DMS79 treated with DMSO at 0.1 percent for 48 hours (cell line): Measurements from ENCODE around the gene PIP5K1C.

Source experiments
- DNase-seq: peaks from one replicate; lab custom pipeline; 2025; lab: John Stamatoyannopoulos, UW

Gene PIP5K1C, protein sequence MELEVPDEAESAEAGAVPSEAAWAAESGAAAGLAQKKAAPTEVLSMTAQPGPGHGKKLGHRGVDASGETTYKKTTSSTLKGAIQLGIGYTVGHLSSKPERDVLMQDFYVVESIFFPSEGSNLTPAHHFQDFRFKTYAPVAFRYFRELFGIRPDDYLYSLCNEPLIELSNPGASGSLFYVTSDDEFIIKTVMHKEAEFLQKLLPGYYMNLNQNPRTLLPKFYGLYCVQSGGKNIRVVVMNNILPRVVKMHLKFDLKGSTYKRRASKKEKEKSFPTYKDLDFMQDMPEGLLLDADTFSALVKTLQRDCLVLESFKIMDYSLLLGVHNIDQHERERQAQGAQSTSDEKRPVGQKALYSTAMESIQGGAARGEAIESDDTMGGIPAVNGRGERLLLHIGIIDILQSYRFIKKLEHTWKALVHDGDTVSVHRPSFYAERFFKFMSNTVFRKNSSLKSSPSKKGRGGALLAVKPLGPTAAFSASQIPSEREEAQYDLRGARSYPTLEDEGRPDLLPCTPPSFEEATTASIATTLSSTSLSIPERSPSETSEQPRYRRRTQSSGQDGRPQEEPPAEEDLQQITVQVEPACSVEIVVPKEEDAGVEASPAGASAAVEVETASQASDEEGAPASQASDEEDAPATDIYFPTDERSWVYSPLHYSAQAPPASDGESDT

DNA sequence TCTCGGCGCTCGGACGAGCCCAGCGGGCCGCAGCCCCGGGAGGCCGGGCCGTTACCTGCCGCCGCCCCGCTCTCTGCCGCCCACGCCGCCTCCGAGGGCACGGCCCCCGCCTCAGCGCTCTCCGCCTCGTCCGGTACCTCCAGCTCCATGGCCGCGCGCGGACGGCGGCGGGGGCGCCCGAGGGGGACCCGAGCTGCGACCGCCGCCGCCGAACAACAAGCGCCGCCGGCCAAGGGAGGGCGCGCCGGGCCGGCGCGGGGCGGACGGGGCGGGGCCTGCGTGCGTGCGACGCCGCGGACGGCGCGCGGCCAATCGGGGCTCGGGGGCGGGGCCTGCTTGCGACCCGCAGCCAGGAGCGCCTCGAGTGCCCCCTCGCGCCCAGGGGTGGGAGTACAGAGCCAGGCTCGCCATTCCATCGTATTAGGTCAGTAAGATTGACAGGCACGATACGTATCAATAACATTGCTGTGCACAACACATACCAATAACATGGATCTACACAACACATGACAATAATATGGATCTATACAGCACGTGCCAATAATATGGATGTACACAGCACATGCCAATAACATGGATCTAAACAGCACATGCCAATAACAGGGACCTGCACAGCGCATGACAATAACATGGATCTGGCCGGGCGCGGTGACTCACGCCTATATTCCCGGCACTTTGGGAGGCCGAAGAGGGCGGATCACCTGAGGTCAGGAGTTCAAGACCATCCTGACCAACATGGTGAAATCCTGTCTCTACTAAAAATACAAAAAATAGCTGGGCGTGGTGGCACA is at the start of gene PIP5K1C:
Gene PIP5K1C, minus strand, starts transcription at position 227 of the 791 bp plus-strand sequence. Its CDS starts 78 bp downstream, at position 149.
- peak; percentile 59 for DNase-seq

DNA sequence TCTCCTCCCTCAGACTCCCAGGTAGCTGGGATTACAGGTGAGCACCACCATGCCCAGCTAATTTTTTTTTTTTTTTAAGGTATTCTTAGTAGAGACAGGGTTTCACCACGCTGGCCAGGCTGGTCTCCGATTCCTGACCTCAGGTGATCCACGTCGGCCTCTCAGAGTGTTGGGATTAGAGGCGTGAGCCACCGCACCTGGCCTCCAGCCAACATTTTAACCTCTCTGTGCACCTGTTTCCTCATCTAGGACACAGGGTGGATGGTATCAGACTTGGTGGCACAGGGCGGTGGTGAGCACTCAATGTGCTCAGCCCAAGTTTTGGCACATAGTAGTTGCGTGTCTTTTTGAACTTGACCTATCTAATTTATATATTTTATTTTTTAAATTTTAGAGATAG is 48.7 kb upstream of the PIP5K1C start:
- no peak for DNase-seq

DNA sequence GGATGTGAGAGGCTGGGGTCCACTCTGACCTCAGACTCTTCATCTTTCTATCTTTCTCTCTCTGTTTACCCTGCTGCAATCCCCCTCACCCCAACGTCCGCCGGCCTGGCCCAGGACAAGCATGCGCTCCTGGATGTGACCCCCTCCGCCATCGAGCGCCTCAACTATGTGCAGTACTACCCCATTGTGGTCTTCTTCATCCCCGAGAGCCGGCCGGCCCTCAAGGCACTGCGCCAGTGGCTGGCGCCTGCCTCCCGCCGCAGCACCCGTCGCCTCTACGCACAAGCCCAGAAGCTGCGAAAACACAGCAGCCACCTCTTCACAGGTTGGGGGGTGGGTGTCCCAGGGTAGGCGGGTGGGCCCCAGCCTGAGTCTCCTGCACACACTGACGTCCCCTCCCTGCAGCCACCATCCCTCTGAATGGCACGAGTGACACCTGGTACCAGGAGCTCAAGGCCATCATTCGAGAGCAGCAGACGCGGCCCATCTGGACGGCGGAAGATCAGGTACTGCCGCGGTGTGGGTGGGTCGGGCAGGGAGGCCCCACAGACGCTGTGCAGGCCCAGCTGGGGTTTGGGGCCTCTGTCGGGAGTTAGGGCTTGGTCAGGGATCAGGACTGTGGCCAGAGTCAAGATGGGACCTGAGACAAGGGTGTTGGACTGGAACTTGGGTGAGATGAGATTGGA is 46.2 kb upstream of the PIP5K1C start:
- no peak for DNase-seq

DNA sequence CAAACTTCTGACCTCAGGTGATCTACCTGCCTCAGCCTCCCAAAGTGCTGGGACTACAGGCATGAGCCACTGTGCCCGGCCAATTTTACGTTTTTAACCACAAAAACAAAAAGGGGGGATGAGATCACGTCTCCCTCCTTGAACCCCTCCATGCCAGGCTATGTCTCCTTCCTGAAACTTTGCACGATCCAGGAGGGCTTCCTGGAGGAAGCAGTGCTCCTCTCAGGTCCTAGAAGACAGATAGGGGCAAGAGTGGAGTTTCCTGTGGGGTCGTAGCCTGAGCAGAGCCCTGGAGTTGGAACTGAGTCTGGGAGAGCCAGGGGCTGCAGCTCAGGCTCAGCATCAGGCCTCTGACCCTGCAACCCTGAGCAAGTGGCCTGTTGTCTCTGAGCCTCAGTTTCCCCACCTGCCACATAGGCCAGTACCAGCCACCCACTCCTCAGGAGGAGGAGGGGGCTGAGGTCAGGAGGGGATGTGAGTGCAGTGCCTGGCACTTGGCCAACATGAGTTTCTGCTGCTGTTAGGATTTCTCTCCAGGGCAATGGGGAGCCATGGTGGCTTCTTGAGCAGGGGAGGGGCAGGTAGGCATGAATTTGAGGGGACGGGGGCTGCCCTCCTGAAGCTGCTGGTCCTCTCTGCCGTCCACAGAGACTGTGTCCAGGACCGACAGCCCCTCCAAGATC is 45.2 kb upstream of the PIP5K1C start:
- no peak for DNase-seq

DNA sequence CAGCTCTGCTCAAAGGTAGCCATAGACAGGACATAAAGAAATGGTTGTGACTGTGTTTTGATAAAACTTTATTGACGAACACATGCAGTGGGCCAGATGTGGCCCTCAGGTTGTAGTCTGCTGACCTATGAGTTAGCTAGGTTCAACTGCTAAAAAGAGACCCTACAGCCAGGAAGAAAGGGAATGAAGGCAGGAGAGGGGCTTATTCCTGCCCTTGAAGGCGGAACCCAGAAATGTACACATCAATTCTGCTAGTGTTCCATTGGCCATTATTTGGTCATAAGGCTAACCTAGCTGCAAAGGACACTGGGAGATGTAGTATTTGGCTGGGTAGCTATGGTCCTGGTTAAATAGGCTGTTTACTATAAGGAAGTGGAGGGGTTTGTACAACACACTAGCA is 43.2 kb upstream of the PIP5K1C start:
- DNase-seq = no peak

DNA sequence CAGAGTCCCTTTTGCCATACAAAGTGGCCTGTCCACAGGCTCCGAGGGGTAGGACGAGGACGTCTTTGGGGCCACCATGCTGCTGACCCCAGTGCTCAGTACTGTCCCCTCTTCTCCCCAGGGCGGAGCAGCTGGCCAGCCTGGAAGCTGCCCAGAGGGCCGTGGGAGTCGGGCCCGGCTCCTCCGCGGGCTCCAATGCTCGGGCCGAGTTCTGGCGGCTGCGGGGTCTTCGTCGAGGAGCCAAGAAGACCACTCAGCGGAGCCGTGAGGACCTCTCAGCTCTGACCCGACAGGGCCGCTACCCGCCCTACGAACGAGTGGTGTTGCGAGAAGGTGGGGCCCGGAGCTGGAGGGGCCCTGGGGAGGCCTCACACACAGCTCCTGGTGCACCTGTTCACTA is 40.2 kb upstream of the PIP5K1C start:
- no peak for DNase-seq

DNA sequence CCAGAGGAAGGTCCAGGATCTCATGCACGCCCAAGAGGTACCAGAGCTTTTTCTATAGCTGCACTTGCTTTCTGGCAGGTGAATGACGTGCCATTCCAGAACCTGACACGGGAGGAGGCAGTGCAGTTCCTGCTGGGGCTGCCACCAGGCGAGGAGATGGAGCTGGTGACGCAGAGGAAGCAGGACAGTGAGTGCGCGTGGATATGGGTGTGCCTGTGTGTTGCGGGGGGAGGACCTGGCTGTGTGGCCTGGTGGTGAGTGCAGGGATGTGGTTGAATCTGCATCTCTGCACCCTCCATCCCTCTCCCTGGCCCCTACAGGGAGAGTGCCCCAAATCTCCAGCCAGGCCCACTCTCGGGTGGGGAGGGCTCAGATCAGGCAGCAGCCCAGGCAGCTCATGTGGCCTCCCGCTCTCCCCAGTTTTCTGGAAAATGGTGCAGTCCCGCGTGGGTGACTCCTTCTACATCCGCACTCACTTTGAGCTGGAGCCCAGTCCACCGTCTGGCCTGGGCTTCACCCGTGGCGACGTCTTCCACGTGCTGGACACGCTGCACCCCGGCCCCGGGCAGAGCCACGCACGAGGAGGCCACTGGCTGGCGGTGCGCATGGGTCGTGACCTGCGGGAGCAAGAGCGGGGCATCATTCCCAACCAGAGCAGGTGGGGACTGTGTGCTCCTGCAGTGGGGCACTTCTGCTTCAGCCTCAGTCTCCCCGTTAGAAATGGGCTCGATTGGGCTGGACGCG is 38.4 kb upstream of the PIP5K1C start:
- no peak for DNase-seq

DNA sequence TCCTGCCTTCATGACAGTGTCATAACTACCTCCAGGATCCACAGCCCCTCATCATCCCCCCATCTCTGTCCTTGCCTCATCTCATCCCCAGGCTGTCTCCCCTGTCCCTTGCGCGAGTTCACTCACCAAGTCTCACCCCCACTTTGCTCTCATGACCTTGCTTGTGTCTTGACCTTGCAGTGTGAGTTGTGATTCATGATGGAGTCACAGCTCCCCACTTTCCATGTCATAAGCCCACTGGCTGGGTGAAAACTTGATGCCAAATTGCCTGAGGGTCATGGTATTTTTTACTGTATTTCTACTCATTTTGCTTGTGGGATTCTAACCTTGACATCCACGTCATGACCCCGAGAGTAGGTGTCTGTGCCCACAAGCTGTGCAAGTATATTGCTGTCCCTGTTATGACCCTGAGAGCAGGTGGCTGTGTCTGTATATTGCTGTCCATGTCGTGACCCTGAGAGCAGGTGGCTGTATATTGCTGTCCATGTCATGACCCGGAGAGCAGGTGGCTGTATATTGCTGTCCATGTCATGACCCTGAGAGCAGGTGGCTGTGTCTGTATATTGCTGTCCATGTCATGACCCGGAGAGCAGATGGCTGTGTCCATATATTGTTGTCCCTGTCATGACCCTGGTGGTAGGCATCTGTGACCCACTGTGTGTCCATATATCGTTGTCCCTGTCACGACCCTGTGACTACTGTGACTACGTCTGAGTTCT is 37.4 kb upstream of the PIP5K1C start:
- DNase-seq = no peak

DNA sequence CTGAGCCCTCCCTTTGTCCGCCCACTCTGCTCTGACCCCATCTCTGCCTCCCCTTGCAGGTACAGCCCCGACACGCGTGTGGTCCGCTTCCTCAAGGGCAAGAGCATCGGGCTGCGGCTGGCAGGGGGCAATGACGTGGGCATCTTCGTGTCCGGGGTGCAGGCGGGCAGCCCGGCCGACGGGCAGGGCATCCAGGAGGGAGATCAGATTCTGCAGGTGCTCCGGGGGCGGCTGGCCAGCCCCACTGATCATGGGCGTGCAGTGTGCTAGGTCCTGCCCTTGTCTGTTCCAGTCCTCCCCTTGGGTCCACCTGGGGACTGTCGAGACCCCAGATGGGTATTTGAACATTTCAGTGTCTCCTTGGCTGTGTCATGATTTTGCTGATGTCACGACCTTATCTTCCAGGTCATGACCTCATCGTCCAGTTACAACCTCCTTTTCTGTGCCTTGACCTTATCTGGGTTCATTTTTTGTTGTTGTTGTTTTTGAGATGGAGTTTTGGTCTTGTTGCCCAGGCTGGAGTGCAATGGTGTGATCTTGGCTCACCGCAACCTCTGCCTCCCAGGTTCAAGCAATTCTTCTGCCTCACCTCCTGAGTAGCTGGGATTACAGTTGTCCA is 35.9 kb upstream of the PIP5K1C start:
- DNase-seq = no peak

DNA sequence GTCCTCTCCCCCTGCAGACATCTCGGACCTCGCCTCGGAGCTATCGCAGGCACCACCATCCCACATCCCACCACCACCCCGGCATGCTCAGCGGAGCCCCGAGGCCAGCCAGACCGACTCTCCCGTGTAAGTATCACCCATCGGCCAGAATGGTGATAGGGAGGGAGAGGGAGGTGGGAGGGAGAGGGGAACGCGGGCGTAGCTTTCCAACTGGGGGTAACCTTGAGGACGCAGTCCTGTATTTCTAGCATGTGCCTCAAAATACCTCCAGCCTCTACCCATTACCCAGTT is 34.0 kb upstream of the PIP5K1C start:
- DNase-seq = no peak

DNA sequence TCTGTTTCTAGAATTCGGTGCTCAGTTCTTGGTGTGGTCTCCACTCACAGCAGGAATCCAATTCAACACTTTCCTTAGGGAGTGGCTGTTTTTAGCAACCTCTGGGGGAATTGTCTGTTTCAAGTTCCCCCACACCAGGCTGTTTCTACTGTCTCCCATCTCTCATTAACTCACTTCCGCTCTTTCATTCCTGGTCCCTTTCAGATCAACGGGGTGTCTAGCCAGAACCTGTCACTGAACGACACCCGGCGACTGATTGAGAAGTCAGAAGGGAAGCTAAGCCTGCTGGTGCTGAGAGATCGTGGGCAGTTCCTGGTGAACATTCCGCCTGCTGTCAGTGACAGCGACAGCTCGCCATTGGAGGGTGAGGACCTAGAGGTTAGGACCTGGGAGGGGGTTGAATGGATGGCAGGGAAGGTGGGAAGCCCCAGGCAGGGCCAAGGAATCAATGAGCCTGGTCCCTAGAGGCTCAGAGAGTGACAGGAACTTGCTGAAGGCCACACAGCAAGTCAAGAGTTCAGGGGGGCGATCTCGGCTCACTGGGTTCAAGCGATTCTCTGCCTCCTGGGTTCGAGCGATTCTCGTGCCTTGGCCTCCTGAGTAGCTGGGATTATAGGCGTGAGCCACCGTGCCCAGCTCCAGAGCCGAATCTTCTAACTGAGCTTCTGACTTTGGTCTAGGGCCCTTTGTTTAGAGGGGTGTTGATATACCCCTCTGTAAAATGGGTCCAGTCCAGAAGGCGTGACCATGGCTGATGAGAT is 33.5 kb upstream of the PIP5K1C start:
- no peak for DNase-seq

DNA sequence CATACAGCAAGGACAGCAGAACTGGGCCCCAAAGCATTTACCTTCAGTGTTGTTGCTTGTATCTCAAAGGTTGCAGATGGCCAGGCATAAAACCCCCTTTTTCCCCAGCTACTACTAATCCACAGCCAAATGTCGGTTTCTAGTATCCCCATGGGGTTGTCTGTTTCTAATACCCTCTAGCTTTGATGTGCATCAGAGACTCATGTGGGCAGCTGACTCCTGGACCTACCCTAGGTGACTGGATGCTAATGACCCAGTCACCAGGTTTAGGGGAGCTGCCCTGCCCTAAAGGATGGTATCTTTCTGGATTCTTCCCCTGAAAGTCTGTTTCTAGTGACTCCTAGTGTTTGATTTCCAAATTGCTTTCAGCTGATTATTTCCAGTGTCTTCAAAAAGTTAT is 31.8 kb upstream of the PIP5K1C start:
- no peak for DNase-seq

DNA sequence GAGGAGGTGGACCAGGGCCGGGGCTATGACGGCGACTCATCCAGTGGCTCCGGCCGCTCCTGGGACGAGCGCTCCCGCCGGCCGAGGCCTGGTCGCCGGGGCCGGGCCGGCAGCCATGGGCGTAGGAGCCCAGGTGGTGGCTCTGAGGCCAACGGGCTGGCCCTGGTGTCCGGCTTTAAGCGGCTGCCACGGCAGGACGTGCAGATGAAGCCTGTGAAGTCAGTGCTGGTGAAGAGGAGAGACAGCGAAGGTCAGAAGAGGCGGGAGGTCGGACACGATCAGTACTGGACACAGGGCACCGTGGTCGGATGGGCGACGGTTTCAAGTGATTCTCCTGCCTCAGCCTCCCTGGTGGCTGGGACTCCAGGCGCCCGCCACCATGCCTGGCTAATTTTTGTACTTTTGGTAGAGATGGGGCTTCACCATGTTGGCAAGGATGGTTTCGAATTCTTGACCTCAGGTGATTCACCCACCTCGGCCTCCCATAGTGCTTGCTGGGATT is 30.2 kb upstream of the PIP5K1C start:
- no peak for DNase-seq

DNA sequence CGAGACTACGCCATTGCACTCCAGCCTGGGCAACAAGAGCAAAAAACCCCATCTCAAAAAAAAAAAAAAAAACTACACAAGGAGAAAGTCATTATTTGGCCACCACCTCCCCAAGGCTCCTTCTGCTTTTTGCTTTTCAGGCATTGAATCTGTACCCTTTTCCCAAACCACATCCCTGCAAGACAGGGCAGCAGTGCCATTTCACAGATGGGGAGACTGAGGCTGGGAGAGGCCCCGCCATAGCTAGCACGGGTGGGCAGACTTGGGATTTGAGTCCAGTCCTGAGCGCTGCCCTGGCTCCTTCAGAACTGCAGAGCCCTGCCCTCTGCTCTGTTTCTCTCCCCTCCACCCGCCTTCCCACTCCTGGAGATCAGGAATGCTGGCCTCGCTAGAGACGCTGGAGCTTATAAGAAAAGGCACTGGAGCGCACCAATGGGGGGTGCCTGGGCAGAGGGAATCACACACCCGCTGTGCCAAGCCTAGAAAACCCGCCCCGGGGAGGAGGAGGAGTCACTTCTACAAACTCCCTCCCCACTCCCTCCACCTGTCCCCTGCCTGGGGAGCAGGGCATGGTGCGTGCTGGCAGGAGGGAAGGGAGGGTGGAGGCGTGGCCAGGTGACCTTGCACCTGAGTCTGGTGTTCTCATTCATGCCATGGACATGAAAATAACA is 25.5 kb upstream of the PIP5K1C start:
- DNase-seq = peak; percentile 7

DNA sequence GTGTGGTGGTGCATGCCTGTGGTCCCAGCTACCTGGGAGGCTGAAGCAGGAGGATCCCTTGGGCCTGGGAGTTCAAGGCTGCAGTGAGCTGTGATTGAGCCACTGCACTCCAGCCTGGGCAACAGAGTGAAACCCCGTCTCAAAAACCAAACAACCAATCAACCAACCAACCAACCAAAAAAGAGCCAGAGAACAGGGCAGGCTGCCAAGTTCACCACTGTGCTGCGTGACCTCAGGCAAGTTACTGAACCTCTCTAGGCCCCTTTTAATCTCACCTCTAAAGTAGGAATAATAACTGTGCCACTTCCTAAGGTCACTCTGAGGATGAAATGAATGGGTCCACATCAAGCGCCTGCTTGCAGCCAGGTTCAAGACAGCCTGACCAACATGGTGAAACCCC is 24.9 kb upstream of the PIP5K1C start:
- no peak for DNase-seq

DNA sequence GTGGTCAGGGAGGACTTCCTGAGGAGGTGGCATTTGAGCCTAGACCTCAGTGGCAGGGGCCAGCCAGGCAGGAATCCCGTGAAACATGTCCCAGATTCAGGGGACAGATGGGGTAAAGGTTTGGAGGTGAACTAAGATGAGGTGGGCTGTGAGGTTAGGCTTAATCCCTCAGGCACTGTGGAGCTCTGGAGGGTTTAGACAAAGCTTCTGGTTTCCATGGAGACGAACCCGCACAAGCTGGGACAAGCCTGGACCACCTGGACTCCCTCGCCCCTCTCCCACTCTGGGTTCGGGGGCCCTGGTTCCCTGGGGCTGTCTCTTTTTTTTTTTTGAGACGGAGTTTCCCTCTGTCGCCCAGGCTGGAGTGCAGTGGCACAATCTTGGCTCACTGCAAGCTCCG is 23.6 kb upstream of the PIP5K1C start:
- peak; percentile 11 for DNase-seq

DNA sequence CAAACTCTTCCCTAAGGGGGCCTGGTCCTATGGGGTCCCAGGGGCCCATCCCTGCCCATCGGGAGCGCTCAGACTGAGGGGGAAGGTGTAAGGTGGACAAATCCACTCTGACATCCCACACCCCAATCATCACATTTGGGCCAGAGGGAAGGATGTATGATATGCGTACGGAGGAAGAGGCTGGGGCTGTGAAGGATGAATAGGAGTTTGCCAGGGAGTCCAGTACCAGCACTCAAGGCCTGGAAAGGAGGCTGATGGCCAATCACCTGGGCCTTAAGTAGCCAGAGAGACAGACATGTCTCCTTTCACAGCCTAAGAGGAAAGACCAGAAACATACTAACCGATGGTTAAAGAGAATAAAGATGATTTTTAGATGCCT is 22.8 kb upstream of the PIP5K1C start:
- no peak for DNase-seq

DNA sequence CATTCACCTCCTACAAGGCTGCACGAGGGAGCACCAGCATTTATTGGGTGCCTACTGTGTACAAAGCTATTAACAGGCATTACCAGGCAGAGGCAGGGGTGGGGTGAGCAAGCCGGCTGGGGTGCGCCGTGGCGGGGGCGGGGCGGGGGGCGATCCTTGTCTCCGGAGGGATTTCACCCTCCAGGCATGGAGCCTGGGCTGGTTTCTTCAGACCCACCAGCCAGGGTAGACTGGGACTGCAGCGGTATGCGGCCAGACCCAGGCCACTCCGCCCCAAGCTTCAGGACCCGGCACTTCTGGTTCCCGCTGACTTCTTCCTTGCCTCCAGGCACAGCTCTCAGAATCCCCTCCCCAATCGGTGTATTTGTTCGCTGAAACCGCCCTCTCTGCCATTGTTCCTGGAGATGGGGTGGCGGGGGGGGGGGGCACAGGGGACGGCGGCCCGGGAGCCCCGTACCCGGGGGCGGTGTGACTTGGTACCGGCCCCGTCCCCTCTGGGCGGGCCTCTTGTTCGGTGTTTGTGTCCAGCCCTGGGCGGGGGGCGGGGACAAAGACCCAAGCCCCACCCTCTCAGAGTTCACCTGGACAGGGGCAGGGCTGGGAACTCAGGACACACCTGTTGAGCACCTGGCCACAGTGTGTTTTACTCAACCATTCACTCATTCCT is 22.3 kb upstream of the PIP5K1C start:
- no peak for DNase-seq
